ENCODE results near the gene RAF1.
"Not testable (repeated sequence)": the region's sequence is repeated elsewhere in the genome, so short reads cannot be mapped to it uniquely, and the experiment has no call there.

RAF1 gene

DNA sequence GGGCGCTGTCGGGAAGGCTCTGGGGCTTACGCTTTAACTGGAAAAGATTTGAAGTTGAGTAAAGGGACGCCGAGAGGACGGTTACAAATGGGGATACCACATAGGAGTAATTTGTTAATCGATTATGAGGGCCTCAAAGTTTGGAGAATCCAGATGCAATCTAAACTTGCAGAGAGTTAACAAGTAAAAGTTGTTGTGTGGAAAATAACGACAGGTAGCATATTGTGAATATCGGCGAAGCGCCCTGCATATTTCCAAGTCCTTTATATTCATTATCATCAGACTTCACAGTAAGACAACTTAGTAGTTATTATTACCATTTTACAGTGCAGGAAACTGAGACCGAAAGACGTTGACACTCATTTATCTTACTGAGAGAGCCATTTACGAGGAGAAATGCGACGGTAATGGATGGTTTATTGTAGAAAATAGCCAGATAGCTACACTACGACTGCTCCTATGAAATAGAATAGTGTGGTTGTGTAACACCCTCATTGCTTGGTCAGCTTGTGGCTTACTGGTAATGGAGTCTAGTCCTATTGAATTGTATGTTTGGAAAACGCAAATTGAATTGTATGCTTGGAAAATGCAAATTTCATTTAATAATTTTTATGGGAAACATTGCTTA lies 106.3 kb downstream of the RAF1 start:
- no peak for DNase-seq (ENCODE audit: low read depth)

GRCh38 chr3:12556690-12557472 lies 107.0 kb downstream of the RAF1 start, which contains the start of gene MKRN2:
Gene MKRN2, plus strand, starts transcription at chr3:12557087. Its CDS starts 64 bp downstream, at chr3:12557151.
- no peak for DNase-seq (ENCODE audit: low read depth)

GRCh38 chr3:12556314-12556689 lies 107.6 kb downstream of the RAF1 start:
- DNase-seq (ENCODE audit: low read depth), result no peak

DNA sequence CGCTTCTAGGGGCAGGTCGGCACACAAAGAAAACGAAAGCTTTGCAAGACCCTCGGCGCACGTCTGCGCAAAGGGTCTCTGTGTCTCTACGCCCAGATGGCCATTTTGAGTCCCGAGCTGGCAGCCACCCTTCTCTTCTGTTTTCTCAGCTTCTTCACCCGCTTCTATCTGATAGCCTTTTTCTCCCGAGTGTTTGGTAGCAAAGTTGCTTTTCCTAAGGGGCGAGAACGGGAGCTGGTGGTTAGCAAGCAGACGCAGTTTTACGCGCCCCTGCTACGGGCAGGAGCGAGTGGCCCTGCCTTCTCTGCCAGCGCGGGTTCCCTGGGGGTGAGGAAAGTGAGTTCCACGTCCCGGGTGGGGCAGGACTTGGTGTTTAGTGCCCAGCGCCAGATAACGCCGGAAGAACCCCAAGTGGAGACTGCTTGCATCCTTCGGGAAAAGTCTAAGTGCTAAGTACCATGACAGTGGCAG lies 110.0 kb downstream of the RAF1 start:
- DNase-seq (ENCODE audit: low read depth), result no peak

DNA sequence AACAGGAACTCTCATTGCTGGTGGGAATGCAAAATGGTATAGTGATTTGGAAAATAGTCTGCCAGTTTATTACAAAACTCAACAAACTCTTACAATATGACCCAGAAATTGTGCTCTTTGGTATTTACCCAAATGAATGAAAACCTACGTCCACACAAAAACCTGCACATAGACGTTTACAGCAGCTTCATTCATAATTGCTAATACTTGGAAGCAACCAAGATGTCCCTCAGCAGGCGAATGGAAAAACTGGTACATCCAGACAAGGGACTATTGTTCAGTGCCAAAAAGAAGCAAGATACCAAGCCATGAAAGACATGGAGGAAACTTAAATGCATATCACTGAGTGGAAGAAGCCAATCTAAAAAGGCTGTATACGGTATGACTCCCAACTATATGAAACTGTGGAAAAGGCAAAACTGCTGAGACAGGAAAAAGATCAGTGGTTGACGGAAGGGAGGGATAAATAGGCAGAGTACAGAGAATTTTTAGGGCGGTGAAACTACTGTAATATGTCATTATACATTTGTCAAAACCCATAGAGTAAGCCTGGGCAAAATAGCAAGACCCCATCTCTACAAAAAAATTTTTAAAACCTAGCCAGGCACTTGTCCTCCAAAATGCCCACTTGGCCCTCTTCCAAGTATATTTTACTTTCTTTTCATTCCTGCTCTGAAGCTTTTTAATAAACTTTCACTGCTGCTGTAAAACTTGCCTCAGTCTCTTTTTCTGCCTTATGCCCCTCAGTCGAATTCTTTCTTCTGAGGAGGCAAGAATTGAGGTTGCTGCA lies 113.8 kb downstream of the RAF1 start:
- DNase-seq (ENCODE audit: low read depth), result no peak

GRCh38 chr3:12545473-12545791 lies 118.5 kb downstream of the RAF1 start, which contains the start of gene MKRN2OS:
Gene MKRN2OS, minus strand, starts transcription at chr3:12545499. Its CDS starts 35 bp downstream, at chr3:12545464.
- DNase-seq (ENCODE audit: low read depth), result no peak

- no peak for DNase-seq (ENCODE audit: low read depth)
Observed at GRCh38 chr3:12544652-12545472, 119.1 kb downstream of the RAF1 start.

DNA sequence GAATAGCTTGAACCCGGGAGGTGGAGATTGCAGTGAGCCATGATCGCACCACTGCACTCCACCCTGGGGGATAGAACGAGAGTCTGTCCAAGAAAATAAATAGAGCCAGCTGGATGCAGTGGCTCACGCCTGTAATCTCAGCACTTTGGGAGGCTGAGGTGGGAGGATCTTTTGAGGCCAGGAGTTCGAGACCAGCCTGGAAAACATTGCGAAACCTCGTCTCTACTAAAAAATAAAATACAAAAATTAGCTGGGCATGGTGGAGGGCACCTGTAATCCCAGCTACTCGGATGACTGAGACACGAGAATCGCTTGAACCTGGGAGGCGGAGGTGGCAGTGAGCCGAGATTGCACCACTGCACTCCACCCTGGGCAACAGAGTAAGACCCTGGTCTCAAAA lies 120.4 kb downstream of the RAF1 start:
- not testable (repeated sequence) for DNase-seq (ENCODE audit: low read depth)

GRCh38 chr3:12541625-12542024 lies 122.3 kb downstream of the RAF1 start:
- DNase-seq (ENCODE audit: low read depth), result no peak

DNA sequence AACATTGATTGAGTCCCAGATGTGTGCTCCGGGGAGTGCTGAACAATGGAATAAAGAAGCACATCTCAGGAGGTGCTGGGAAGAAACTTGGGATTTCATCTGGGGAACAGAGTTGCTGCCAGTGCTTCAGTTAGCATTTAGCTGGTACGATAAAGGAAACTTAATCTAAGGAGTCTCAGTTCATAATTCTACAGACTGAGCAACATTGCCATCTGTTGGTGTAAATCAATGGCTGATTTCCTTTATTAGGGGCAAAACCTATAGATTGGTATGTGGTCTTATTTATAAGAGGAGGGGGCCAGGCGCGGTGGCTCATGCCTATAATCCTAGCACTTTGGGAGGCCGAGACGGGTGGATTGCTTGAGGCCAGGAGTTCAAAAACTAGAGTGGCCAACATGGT lies 127.5 kb downstream of the RAF1 start:
- DNase-seq (ENCODE audit: low read depth), result no peak

All from non-pigmented ciliary epithelial cell (primary cell).